ENCODE data around the gene C2orf81. TPM values are rescaled to one million over a fixed set of nuclear protein-coding genes. Genes with fewer than 3 reads are reported as not detected.
A peak's percentile ranks its signal among the peaks of the same experiment; 100 is the strongest.

The C2orf81 gene
- total and polyA plus RNA-seq, 10 of the 15 experiments (the other 5 are each of a cell fraction or from before 2014, with no cell fraction given) = 0.10 to 9.8 (median 2.7) TPM

DNA sequence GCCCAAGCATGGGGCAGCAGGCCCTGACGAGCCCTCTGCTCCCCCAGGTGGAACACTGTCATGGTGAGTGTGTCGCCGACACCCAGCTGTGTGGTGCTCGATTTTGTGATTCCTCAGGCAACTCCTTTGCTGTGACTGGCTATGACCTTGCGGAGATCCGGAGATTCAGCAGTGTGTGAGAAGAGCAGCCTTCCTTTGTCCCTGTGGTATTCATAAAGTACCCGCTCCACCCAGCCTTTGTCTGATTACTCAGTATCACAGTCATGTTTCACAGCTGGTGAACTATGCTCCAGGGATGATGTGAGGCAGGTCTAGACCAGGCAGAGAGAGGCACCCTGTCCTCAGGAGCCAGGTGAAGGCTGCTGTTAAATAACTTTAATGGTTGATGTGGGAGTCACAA, 4.1 kb upstream of the C2orf81 start (continued):
- TF ChIP-seq, protein P1, sequence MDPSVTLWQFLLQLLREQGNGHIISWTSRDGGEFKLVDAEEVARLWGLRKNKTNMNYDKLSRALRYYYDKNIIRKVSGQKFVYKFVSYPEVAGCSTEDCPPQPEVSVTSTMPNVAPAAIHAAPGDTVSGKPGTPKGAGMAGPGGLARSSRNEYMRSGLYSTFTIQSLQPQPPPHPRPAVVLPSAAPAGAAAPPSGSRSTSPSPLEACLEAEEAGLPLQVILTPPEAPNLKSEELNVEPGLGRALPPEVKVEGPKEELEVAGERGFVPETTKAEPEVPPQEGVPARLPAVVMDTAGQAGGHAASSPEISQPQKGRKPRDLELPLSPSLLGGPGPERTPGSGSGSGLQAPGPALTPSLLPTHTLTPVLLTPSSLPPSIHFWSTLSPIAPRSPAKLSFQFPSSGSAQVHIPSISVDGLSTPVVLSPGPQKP (IDR thresholded peaks at IDR 0.05; ENCODE audit: low read depth, low read length) = no peak
- TF ChIP-seq HCFC1 (IDR thresholded peaks at IDR 0.05; ENCODE audit: low read length) = no peak

GRCh38 chr2:74424995-74425406, 3.6 kb upstream of the C2orf81 start:
- no peaks in the 10 kb centered on the region for H3K9me3 ChIP-seq (replicated peaks; ENCODE audit: control insufficient read depth, insufficient read depth, low read length)
- H3K79me2 ChIP-seq (ENCODE audit: control insufficient read depth, insufficient read depth, low read length) = peaks cover 9% of the 10 kb centered on the region
- SMC1A ChIA-PET (ENCODE audit: uncharacterized antibody, unreplicated experiment) = interaction anchor here (0.9 to 1.2 kb wide), 2 partner anchors 16 to 32 kb away, joined by 3 read pairs; no protein-coding TSS in a partner anchor
- no peak overlapping the region for H3K27ac ChIP-seq (ENCODE audit: control insufficient read depth, insufficient read depth)
- intact Hi-C loops (cut with micrococcal nuclease; ENCODE audit: unreplicated experiment) = no loop called here
- POLR2A ChIA-PET = interaction anchor here (0.6 kb wide), 1 partner anchor 49 kb away, joined by 3 read pairs; no protein-coding TSS in a partner anchor
- no peaks in the 10 kb centered on the region for H3K27me3 ChIP-seq (replicated peaks in 1 of 2; ENCODE audit: control insufficient read depth in 2 of 2, insufficient read depth in 2 of 2, low read length in 1 of 2)
- H4K20me1 ChIP-seq (ENCODE audit: control insufficient read depth, insufficient read depth) = no peaks in the 10 kb centered on the region
- in situ Hi-C loops (cut with MboI) = no loop called here
- RAD21 ChIA-PET (ENCODE audit: unreplicated experiment) = no interaction called here
- BruUV-seq (replicated peaks) = TSS peak; percentile 55
- no peak for ATAC-seq
- H3K36me3 ChIP-seq (ENCODE audit: control insufficient read depth in 2 of 2, insufficient read depth in 2 of 2, low read length in 1 of 2) = peaks cover 0 to 12% of the 10 kb centered on the region in 2 experiments; a peak in 1 of 4 replicates
- no peak overlapping the region for H2AFZ ChIP-seq (ENCODE audit: control insufficient read depth, low read depth, low read length)
- no peak for DNase-seq (ENCODE audit: low read depth, low spot score)
- no peak overlapping the region for H3K4me3 ChIP-seq
- H3K4me2 ChIP-seq (ENCODE audit: control insufficient read depth, insufficient read depth) = no peak overlapping the region
- CTCF ChIA-PET = interaction anchor here (0.6 kb wide), 1 partner anchor 42 kb away, joined by 4 read pairs; no protein-coding TSS in a partner anchor
- 79% methylated on average over 5 of the region's 5 CpGs for WGBS (ENCODE audit: insufficient coverage, insufficient replicate concordance, low lambda C conversion rate, missing lambda C conversion rate)
- H3K9ac ChIP-seq (ENCODE audit: control insufficient read depth, insufficient read depth, low read length) = no peak overlapping the region
- TF ChIP-seq SUZ12 (IDR thresholded peaks at IDR 0.05; ENCODE audit: unreplicated experiment) = no peak
- TF ChIP-seq MXI1 (IDR thresholded peaks at IDR 0.05; ENCODE audit: low read depth, low read length) = no peak
- no peak for TF ChIP-seq SUPT20H (IDR thresholded peaks at IDR 0.05; ENCODE audit: borderline replicate concordance, control insufficient read depth, low read depth, low read length)
- no peak for TF ChIP-seq NFYA (IDR thresholded peaks at IDR 0.05; ENCODE audit: borderline replicate concordance, low read depth, low read length)
- TF ChIP-seq POLR2AphosphoS2 (IDR thresholded peaks at IDR 0.05; ENCODE audit: low read depth, low read length) = no peak
- TF ChIP-seq NKRF (conservative IDR thresholded peaks at IDR 0.05) = no peak
- no peak for TF ChIP-seq RELA (IDR thresholded peaks at IDR 0.05; ENCODE audit: borderline replicate concordance, partially characterized antibody)
- TF ChIP-seq MTA2 (IDR thresholded peaks at IDR 0.05; ENCODE audit: low read depth) = no peak
- TF ChIP-seq ZNF217 (IDR thresholded peaks at IDR 0.05) = no peak
- no peak for TF ChIP-seq ZNF207 (IDR thresholded peaks at IDR 0.05; ENCODE audit: borderline replicate concordance)
- TF ChIP-seq KLF5 (IDR thresholded peaks at IDR 0.05; ENCODE audit: partially characterized antibody) = no peak
- no peak for TF ChIP-seq ATF7 (IDR thresholded peaks at IDR 0.05; ENCODE audit: low read depth)
- TF ChIP-seq KDM1A (IDR thresholded peaks at IDR 0.05; ENCODE audit: borderline replicate concordance) = no peak
- no peak for FAIRE-seq
- peaks cover 13% of the 10 kb centered on the region for H3K4me1 ChIP-seq (ENCODE audit: control insufficient read depth, insufficient read depth, low read length)
